ENCODE measurements around the gene NUCKS1. TPM values are rescaled to one million over a fixed set of nuclear protein-coding genes. Genes with fewer than 3 reads are reported as not detected.

The NUCKS1 gene
- total RNA-seq, 4 donors from 2014 or later = 32.4 to 73.4 (median 60.9) TPM

GRCh38 chr1:205766038-205766437, 16.1 kb upstream of the NUCKS1 start:
- H3K4me3 ChIP-seq = no peak overlapping the region
- H3K36me3 ChIP-seq = peaks cover 0 to 5% (median 0%) of the 10 kb centered on the region in 3 donors
- peaks cover 0 to 23% (median 9%) of the 10 kb centered on the region in 3 donors for H3K4me1 ChIP-seq
- WGBS, 2 donors = 43 to 50% methylated on average over 5 of the region's 5 CpGs
- TF ChIP-seq POLR2A (IDR thresholded peaks at IDR 0.05) = no peak
- TF ChIP-seq CTCF (IDR thresholded peaks at IDR 0.05) = no peak
- H3K27ac ChIP-seq = no peak overlapping the region
- no peaks in the 10 kb centered on the region for H3K27me3 ChIP-seq
- no peaks in the 10 kb centered on the region for H3K9me3 ChIP-seq
- intact Hi-C loops (cut with DNase I) = no loop called here
- DNase-seq = no peak

GRCh38 chr1:205764578-205764977, 14.6 kb upstream of the NUCKS1 start:
- no peaks in the 10 kb centered on the region for H3K36me3 ChIP-seq
- no peaks in the 10 kb centered on the region for H3K9me3 ChIP-seq
- 93 to 94% methylated on average over 2 of the region's 2 CpGs for WGBS, 2 donors
- no peaks in the 10 kb centered on the region for H3K27me3 ChIP-seq
- peaks cover 0 to 12% (median 0%) of the 10 kb centered on the region in 3 donors for H3K4me1 ChIP-seq
- H3K4me3 ChIP-seq = no peak overlapping the region
- no peak for DNase-seq
- TF ChIP-seq CTCF (IDR thresholded peaks at IDR 0.05) (no peak), POLR2A (IDR thresholded peaks at IDR 0.05) (no peak)
- H3K27ac ChIP-seq = no peak overlapping the region
- intact Hi-C loops (cut with DNase I) = no loop called here

GRCh38 chr1:205763980-205764379, 14.0 kb upstream of the NUCKS1 start:
- no peaks in the 10 kb centered on the region for H3K27me3 ChIP-seq
- no peak overlapping the region for H3K4me3 ChIP-seq
- TF ChIP-seq POLR2A (IDR thresholded peaks at IDR 0.05) = no peak
- TF ChIP-seq CTCF (IDR thresholded peaks at IDR 0.05) = no peak
- H3K36me3 ChIP-seq = no peaks in the 10 kb centered on the region
- intact Hi-C loops (cut with DNase I) = no loop called here
- no peaks in the 10 kb centered on the region for H3K9me3 ChIP-seq
- no peak for DNase-seq
- H3K4me1 ChIP-seq = peaks cover 0 to 12% (median 0%) of the 10 kb centered on the region in 3 donors
- H3K27ac ChIP-seq = no peak overlapping the region

GRCh38 chr1:205760606-205761005, 10.6 kb upstream of the NUCKS1 start:
- Histone ChIP-seq H3K4me1 (peaks cover 0 to 4% (median 0%) of the 10 kb centered on the region in 3 donors), H3K27ac (no peak overlapping the region), H3K36me3 (no peaks in the 10 kb centered on the region), H3K27me3 (no peaks in the 10 kb centered on the region), H3K9me3 (no peaks in the 10 kb centered on the region), H3K4me3 (no peak overlapping the region)
- intact Hi-C loops (cut with DNase I) = no loop called here
- WGBS, 2 donors = 74 to 82% methylated on average over 3 of the region's 3 CpGs
- no peak for DNase-seq
- TF ChIP-seq POLR2A (IDR thresholded peaks at IDR 0.05) (no peak), CTCF (IDR thresholded peaks at IDR 0.05) (no peak)

GRCh38 chr1:205756552-205756951, 6.6 kb upstream of the NUCKS1 start:
- no peak overlapping the region for H3K27ac ChIP-seq
- WGBS, 2 donors = 95 to 96% methylated on average over 3 of the region's 3 CpGs
- no peaks in the 10 kb centered on the region for H3K36me3 ChIP-seq
- no peaks in the 10 kb centered on the region for H3K9me3 ChIP-seq
- H3K4me1 ChIP-seq = peaks cover 0 to 1% (median 0%) of the 10 kb centered on the region in 3 donors
- intact Hi-C loops (cut with DNase I) = no loop called here
- H3K27me3 ChIP-seq = no peaks in the 10 kb centered on the region
- H3K4me3 ChIP-seq = no peak overlapping the region
- DNase-seq = no peak
- TF ChIP-seq POLR2A (IDR thresholded peaks at IDR 0.05) (no peak), CTCF (IDR thresholded peaks at IDR 0.05) (no peak)

Measured in esophagus squamous epithelium (tissue), 5 donors.